HCT116 (cell line): ENCODE results near the gene SEMA4D. TPM values are rescaled to one million over a fixed set of nuclear protein-coding genes. Genes with fewer than 3 reads are reported as not detected.

Experiments
- ATAC-seq: fragments of 200-7000 bp; cut with Tn5 transposase; 2 replicates; pipeline ENCODE4 v1.9.1; 2020; ENCODE audit warnings: mild to moderate bottlenecking, moderate library complexity
- BruUV-seq: library from RNA; stranded (reverse); fragments of 400-500 nt; replicated peaks from 2 replicates; lab custom pipeline; 2021; lab: Mats Ljungman, UMichigan
- CTCF ChIA-PET: fragments of 300-600 bp; sonication (Branson Sonifier 250); formaldehyde crosslinking; loops from one replicate; lab custom pipeline; 2021; ENCODE audit warnings: antibody characterized with exemption; lab: Charles Lee
- POLR2A ChIA-PET: fragments of 300-600, 350-600 bp; sonication (Branson Sonifier 250); formaldehyde crosslinking; loops from one replicate; lab custom pipeline; 2021; ENCODE audit warnings: antibody characterized with exemption; lab: Charles Lee
- RAD21 ChIA-PET, 2 experiments: fragments of 300-600 bp; sonication (Branson Sonifier 250); formaldehyde crosslinking; loops; one replicate each; lab custom pipeline; 2023; ENCODE audit warnings: low total read pairs in 2 of 2; ENCODE audit not compliant: uncharacterized antibody in 2 of 2, unreplicated experiment in 2 of 2, low non-redundant PET in 1 of 2; lab: Charles Lee
- DNase-seq: peaks from one replicate; pipeline ENCODE4 v3.0.0-alpha.2; 2010; ENCODE audit warnings: low read depth, low spot score
- H2AFZ ChIP-seq: fragments of 200-600 bp; shearing (Covaris generic), sonication (generic); 2 replicates; pipeline ENCODE4 v1.6.1; 2017; ENCODE audit warnings: low read depth, mixed run types, mixed read lengths, antibody characterized with exemption, low read length; ENCODE audit not compliant: poor library complexity, severe bottlenecking
- H3K27ac ChIP-seq: 2 replicates; pipeline ENCODE4 v1.5.1; 2012; ENCODE audit warnings: low read depth, low read length
- H3K27me3 ChIP-seq: fragments of 200-600 bp; sonication (generic); 2 replicates; pipeline ENCODE4 v1.6.1; 2016; ENCODE audit warnings: mixed run types, low read length, mixed read lengths; ENCODE audit not compliant: insufficient read depth
- H3K36me3 ChIP-seq, 2 experiments: fragments of 200-500 bp in 1 of 2; fragments of 200-600 bp in 1 of 2; sonication (Bioruptor generic) in 1 of 2; sonication (generic) in 1 of 2; 2 replicates each; pipeline versions ENCODE4 v1.5.1 to v1.6.1; 2014 to 2016; ENCODE audit warnings: low read length in 2 of 2, inconsistent platforms in 1 of 2, mixed read lengths in 1 of 2, mixed run types in 1 of 2; ENCODE audit not compliant: insufficient read depth in 2 of 2, control insufficient read depth in 1 of 2
- H3K4me1 ChIP-seq, 2 experiments: fragments of 200-600 bp in 1 of 2; sonication (generic) in 1 of 2; 2 replicates each; pipeline versions ENCODE4 v1.5.1 to v1.6.1; 2012 to 2017; ENCODE audit warnings: low read length in 2 of 2, inconsistent platforms in 1 of 2, mild to moderate bottlenecking in 1 of 2, mixed read lengths in 1 of 2, mixed run types in 1 of 2, moderate library complexity in 1 of 2; ENCODE audit not compliant: insufficient read depth in 2 of 2, control insufficient read depth in 1 of 2
- H3K4me2 ChIP-seq: fragments of 200-600 bp; sonication (generic); 2 replicates; pipeline ENCODE4 v1.6.1; 2017; ENCODE audit warnings: mixed run types, low read length, mixed read lengths
- H3K4me3 ChIP-seq, 2 experiments: fragments of 200-600 bp in 1 of 2; sonication (generic) in 1 of 2; replicated peaks in 1 of 2; 2 replicates each; pipeline ENCODE4 v1.5.1; 2011 to 2016; ENCODE audit warnings: low read length in 2 of 2, control low read depth in 1 of 2, low read depth in 1 of 2, mild to moderate bottlenecking in 1 of 2, mixed read lengths in 1 of 2, mixed run types in 1 of 2
- H3K79me2 ChIP-seq: fragments of 200-600 bp; sonication (generic); 2 replicates; pipeline ENCODE4 v1.6.1; 2017; ENCODE audit warnings: mild to moderate bottlenecking, mixed run types, low read length, moderate library complexity, mixed read lengths; ENCODE audit not compliant: insufficient read depth
- H3K9ac ChIP-seq: fragments of 200-600 bp; sonication (generic); 2 replicates; pipeline ENCODE4 v1.6.1; 2016; ENCODE audit warnings: low read length, mixed read lengths
- H3K9me2 ChIP-seq: fragments of 200-600 bp; sonication (generic), shearing (Covaris generic); 2 replicates; pipeline ENCODE4 v1.6.1; 2017; ENCODE audit warnings: mixed run types, mild to moderate bottlenecking, moderate library complexity; ENCODE audit not compliant: insufficient read depth
- H3K9me3 ChIP-seq, 2 experiments: fragments of 200-500 bp in 1 of 2; fragments of 200-600 bp in 1 of 2; sonication (Bioruptor generic) in 1 of 2; sonication (generic) in 1 of 2; 2 replicates each; pipeline ENCODE4 v1.6.1; 2014 to 2017; ENCODE audit warnings: low read length in 2 of 2, mixed read lengths in 2 of 2, inconsistent platforms in 1 of 2, low read depth in 1 of 2, mild to moderate bottlenecking in 1 of 2, mixed run types in 1 of 2, moderate library complexity in 1 of 2; ENCODE audit not compliant: control insufficient read depth in 1 of 2, insufficient read depth in 1 of 2
- H4K20me1 ChIP-seq: fragments of 200-600 bp; sonication (generic), shearing (Covaris generic); 2 replicates; pipeline ENCODE4 v1.6.1; 2017; ENCODE audit warnings: mixed run types, mild to moderate bottlenecking, moderate library complexity; ENCODE audit not compliant: insufficient read depth
- CBX3 ChIP-seq: IDR thresholded peaks from 2 replicates; pipeline ENCODE4 v1.6.1; 2012; ENCODE audit warnings: low read depth
- CEBPB ChIP-seq: IDR thresholded peaks from 2 replicates; pipeline ENCODE4 v1.6.1; 2012; ENCODE audit warnings: low read depth
- ELF1 ChIP-seq: IDR thresholded peaks from 2 replicates; pipeline ENCODE4 v1.6.1; 2012; ENCODE audit warnings: low read depth, borderline replicate concordance
- EZH2phosphoT487 ChIP-seq: fragments of 200-600 bp; IDR thresholded peaks from 2 replicates; pipeline ENCODE4 v1.6.1; 2018; ENCODE audit warnings: antibody characterized with exemption, borderline replicate concordance
- JUND ChIP-seq: IDR thresholded peaks from 2 replicates; pipeline ENCODE4 v1.6.1; 2012
- SIN3A ChIP-seq: IDR thresholded peaks from 2 replicates; pipeline ENCODE4 v1.6.1; 2012; ENCODE audit warnings: low read depth
- SP1 ChIP-seq: IDR thresholded peaks from 2 replicates; pipeline ENCODE4 v1.6.1; 2012; ENCODE audit warnings: low read depth
- ZFX ChIP-seq: fragments of 450-650 bp; IDR thresholded peaks from 2 replicates; pipeline ENCODE4 v1.6.1; 2017
- intact Hi-C: fragments of 100-400 bp; cut with micrococcal nuclease; formaldehyde crosslinking; loops from 2 replicates; pipeline ENCODE4 v1.10.0; 2022
- total RNA-seq: library from RNA; stranded (reverse); gene quantifications from one replicate; pipeline ENCODE4 v1.2.1, GENCODE V29; 2021; ENCODE audit not compliant: unreplicated experiment
- TF ChIP-seq, protein P1 (sequence below): IDR thresholded peaks from 2 replicates; pipeline ENCODE4 v1.6.1; 2012; ENCODE audit warnings: low read depth
- TF ChIP-seq, protein P2 (sequence below): IDR thresholded peaks from 2 replicates; pipeline ENCODE4 v1.6.1; 2012

Gene SEMA4D
- total RNA-seq, 1 experiment from 2014 or later: 32.0 TPM

DNA sequence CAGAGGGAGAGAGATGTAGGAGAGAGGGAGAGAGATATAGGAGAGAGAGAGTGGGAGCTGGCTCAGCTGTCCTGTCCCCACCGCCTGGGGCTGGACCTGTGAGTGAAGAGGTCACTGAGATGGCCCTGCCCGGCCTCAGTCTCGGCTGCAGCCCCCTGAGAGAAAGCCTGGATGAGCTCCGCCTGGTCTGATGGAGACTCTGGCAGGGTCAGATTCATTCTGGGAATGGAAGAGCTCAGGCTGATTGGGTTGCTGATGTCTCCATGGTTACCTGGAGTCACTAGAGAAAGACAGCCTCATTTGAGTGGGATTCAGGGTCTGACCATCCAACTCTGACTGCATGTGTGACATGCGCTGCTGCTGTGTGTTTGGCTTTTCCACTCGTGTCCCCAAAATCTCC, 27.1 kb upstream of the SEMA4D start:
- Histone ChIP-seq H3K4me2 (no peak overlapping the region), H3K36me3 (no peaks in the 10 kb centered on the region), H3K9me2 (no peaks in the 10 kb centered on the region), H3K4me1 (peaks cover 0 to 15% of the 10 kb centered on the region in 2 experiments; a peak in 2 of 4 replicates), H4K20me1 (no peaks in the 10 kb centered on the region), H3K9ac (no peak overlapping the region), H3K27ac (no peak overlapping the region), H3K9me3 (no peaks in the 10 kb centered on the region), H2AFZ (no peak overlapping the region), H3K27me3 (no peaks in the 10 kb centered on the region), H3K4me3 (no peak overlapping the region), H3K79me2 (no peaks in the 10 kb centered on the region)
- no peak for ATAC-seq
- TF ChIP-seq SIN3A (no peak), JUND (no peak), EZH2phosphoT487 (no peak), CBX3 (no peak), ZFX (no peak), SP1 (no peak), CEBPB (no peak), ELF1 (no peak)
- TF ChIP-seq, protein P1, sequence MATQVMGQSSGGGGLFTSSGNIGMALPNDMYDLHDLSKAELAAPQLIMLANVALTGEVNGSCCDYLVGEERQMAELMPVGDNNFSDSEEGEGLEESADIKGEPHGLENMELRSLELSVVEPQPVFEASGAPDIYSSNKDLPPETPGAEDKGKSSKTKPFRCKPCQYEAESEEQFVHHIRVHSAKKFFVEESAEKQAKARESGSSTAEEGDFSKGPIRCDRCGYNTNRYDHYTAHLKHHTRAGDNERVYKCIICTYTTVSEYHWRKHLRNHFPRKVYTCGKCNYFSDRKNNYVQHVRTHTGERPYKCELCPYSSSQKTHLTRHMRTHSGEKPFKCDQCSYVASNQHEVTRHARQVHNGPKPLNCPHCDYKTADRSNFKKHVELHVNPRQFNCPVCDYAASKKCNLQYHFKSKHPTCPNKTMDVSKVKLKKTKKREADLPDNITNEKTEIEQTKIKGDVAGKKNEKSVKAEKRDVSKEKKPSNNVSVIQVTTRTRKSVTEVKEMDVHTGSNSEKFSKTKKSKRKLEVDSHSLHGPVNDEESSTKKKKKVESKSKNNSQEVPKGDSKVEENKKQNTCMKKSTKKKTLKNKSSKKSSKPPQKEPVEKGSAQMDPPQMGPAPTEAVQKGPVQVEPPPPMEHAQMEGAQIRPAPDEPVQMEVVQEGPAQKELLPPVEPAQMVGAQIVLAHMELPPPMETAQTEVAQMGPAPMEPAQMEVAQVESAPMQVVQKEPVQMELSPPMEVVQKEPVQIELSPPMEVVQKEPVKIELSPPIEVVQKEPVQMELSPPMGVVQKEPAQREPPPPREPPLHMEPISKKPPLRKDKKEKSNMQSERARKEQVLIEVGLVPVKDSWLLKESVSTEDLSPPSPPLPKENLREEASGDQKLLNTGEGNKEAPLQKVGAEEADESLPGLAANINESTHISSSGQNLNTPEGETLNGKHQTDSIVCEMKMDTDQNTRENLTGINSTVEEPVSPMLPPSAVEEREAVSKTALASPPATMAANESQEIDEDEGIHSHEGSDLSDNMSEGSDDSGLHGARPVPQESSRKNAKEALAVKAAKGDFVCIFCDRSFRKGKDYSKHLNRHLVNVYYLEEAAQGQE: no peak
- TF ChIP-seq, protein P2, sequence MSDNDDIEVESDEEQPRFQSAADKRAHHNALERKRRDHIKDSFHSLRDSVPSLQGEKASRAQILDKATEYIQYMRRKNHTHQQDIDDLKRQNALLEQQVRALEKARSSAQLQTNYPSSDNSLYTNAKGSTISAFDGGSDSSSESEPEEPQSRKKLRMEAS: no peak
- ChIA-PET POLR2A (no interaction called here), CTCF (no interaction called here), RAD21 (no interaction called here)
- DNase-seq: no peak
- intact Hi-C loops: no loop called here
- no TSS peak for BruUV-seq
